Dedifferentiated amniotic fluid mesenchymal stem cell (primary cell): ENCODE results near the gene MDFIC.
A peak's percentile ranks its signal among the peaks of the same experiment; 100 is the strongest.

Experiments
- DNase-seq: peaks from one replicate; pipeline ENCODE4 v3.0.0-alpha.2; 2016; ENCODE audit errors: extremely low spot score

The MDFIC gene

DNA sequence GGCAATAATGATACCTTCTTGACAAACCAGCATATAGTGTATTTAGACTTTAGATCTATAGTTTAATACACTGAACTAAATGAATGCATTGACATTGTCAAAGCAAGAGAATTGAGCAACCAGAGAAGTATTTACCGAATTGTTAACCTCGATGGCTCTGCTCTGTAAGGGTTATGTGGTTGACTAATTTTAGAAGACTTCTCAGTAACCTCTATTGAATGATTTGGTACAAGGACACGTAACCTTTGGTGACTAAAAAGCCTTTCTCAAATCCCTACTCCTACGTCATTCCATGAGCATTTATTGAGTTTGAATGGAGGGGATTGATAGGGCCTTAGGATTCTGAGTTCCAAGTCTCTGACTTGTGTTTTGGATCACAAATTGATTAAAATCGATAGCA is 67.6 kb downstream of the MDFIC start:
- no peak for DNase-seq

DNA sequence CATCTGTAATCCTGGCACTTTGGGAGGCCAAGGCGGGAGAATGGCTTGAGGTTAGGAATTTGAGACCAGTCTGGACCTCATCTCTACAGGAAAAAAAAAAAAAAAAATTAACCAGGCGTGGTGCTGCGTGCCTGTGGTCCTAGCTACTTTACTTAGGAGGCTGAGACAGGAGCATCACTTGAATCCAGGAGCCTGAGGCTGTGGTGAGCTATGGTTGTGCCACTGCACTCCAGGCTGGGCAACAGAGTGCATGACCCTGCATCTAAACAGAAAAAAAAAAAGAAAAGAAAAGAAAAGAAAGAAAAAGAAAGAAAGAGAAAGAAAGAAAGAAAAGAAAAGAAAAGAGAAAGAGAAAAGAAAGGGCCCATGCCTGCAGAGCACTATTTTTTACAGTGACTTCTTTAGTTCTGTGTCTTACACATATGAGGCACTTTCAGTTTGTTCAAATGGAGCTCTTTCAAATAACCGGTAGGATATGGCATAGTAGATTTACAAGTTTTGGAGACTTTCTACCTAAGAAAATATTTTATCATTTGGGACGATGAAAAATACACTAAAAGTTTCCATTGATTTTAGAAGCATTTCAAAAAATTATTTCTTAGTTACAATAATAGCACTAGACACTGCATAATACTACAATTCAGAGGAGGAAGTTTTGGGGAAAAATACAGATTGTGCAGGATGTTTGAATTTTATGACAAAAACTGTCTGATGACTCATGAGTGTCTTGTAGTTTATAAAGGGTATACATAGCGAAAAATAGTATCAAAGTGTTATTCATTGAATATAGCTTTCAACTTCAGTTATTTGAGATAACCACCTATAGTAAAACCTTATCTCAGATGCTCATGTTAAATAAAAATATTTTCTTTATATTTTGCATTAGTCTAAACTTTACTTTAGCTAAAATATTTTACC is 75.9 kb downstream of the MDFIC start:
- no peak for DNase-seq

DNA sequence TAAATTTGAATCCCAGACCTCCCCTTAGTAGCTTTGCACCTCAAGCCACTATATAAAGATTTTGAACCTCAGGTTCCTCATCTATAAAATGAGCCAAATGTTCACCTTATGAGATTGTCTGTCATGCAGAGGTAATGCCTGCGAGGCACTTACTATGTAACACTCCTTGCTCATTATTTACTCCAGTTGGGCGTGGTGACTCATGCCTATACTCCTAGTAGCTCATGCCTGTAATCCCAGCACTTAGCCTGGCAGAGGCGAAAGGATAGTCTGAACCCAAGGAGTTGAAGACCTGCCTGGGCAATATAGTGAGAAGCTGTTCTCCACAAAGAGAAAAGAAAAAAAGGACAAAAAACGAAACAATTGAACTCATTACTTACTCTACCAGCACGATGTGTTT is 82.2 kb downstream of the MDFIC start:
- no peak for DNase-seq

DNA sequence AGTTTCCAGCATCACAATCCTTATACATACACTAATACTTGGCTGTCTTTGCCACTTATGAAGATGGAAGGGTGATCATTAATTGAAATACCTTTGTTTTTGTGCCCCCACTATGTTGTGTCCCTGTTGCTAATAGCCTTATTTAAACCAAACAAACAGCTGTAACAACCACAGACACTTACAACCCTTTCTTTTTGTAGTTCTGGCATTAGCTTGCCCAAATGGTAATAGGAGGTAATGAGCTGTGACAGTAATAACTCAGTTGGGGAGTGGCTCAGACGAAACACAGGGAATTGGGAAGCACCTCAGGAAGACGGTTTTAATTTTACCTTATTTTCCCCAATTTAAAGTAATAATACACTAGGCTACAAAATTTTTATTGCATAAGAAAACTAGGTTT is 83.4 kb downstream of the MDFIC start:
- no peak for DNase-seq

DNA sequence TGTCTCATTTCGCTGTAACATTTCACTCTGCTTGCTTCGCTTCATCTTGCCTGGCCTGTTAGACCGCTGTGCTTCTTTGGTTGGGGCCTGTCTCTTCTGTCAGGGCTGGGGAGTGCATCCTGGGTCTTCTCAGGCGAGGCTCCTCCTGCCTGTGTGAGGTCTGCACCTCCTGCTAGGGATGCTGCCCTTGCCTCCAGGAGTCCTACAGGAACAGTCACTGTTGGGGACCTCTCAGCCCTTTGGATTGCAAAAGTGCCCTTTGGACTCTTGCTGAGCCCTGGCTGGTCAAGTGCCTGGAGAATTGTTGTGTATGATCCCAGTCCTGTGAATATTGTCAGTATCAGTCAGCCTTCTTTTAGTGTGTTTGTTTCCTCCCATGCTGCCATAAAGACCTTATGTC is 84.1 kb downstream of the MDFIC start:
- DNase-seq = no peak

DNA sequence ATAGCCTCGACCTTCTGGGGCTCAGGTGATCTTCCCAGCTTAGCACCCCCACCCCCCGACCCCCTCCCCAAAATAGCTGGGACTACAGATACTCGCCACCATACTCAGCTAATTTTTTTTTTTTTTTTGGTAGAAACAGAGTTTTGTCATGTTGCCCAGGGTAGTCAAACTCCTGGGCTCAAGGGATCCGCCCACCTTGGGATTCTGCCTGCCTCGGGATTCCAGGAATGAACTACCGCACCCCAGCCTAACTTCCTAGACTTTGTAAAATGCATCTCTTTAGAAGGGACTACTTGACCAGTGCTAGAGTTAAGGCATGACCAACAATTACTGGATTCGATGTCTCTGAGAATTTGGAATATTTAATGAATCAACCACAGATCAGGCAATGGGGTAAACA is 85.9 kb downstream of the MDFIC start:
- DNase-seq = no peak

DNA sequence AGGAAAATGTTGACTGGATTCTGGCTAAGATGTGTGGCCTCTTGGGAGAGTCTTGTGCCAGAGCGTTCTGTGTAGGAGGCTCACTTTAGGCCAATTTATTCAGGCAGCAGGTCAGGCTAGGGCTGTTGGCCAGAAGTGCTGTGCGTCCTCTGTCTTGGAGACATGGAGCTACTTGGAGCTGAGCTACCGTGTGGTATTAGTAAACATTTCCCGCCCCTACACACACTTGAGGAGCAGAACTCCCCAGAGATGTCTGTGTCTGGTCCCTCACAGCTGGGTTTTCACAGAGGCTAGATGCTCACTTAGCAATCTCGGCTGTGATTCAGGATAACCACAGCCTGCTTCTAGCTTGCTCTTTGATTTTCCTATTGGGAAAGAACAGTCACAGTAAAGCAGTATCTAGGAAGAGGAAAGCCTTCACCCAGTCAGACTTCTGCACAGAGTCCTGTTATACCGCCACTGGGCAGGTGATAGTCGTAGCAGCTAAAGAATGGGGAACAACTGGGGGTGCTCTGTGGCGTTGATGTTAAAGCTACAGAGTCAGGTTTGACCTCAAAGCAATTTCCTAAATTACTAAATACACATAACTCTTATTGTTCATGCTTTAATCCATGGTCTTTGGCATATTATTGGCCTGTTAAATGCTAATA is 86.7 kb downstream of the MDFIC start:
- DNase-seq = no peak

DNA sequence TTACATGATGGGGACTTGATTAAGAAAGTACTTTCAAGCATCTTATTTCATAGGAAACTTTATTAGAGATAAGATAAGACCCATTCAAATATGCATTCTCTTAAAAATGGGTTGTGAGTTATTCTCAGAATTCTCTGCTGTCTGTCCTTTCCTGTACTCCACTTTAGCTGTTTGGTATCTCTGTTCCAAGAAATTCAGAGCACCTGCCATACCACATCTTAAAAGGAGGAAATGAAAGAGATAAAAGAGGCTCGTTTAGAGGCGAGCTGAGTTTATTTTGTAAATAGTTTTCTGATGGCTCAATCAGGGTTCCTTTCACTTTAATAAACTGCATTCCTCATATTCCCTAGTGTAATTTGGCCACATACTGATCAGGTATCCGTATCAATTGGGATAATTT is 87.2 kb downstream of the MDFIC start:
- DNase-seq = no peak

DNA sequence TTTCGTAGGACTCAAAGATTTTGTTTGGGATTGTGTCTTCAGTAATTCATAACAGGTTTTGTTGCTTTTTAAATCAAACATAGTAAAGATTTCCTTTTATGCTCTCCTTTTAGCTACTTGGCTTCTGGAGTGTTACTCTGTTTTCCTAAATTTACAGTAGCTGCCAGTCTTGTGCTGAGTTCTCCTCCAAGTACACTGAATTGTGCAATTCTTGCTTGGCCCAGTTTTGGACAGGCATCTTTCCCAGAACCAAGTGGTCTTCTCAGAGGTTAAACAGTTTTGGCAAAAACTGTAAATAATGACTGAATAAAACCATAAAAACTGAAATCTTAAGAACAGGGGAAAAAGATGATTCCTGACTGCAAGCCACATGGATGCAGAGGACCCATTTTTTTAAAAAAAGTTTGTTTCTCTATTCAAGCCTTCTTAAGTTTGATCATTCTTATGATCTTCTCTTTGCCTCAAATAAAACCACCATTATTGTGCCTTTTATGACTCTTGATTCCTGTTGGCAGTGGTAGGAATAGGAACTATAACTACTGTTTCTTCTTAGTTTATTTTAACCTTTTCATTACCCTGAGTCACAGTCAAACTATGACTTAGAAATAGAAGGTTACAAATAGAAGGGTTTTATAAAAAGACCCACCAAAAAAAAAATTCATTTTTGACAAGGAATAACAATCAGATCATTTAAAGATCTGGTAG is 88.0 kb downstream of the MDFIC start:
- peak; percentile 49 for DNase-seq

DNA sequence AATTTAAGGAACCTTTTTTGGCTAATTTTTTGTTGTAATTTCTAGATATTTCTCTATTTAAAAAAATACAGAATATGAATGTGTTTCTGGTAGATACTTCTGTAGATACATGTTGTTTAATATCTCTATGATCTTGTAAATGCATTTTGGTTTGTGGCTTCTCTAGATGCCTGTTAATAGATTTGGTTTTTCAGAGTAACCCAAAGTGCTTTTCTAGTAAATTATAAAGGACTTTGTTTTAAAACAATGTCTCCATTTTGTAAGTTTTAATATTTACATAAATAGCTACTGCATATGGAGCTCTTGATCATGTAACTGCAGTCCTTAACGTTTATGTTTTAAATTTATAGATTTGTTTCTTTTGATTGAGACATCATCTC is 88.5 kb downstream of the MDFIC start:
- no peak for DNase-seq

DNA sequence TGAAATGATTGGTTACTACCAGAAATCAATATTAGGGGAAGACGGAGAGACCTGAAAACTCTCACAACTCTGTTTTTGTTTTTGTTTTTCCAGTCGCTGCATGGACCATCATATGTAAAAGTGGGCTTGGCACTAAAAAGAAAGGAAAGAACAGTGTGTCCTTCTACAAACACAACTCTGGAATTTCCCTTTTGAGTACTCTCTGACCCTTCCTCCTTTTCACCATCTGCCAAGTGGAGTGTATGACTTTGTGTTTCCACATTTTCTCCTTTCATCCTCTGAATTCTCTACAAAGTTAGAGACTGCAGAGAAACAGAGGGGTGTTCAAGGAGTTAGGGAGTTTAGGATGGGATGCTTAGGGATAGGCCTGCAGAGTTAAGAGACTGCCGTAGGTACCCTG is 92.0 kb downstream of the MDFIC start:
- no peak for DNase-seq

DNA sequence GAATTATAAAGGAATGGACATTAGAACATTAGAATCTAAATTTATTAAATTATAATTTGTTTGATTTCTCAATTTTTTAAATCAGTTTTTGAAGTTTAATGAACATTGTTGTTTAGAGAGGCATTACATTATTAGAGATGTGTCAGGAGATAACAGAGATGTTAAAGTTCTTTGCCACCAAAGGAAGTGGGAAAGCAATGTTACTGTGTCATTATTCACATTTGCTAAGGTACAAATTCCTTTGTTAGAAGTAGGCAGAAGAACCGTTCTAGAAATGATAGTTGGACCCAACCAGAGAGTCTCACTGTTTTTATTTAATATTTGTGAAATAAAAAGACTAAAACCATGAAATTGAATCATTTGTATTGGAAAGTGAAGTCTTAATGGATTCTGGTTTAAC is 92.9 kb downstream of the MDFIC start:
- no peak for DNase-seq

DNA sequence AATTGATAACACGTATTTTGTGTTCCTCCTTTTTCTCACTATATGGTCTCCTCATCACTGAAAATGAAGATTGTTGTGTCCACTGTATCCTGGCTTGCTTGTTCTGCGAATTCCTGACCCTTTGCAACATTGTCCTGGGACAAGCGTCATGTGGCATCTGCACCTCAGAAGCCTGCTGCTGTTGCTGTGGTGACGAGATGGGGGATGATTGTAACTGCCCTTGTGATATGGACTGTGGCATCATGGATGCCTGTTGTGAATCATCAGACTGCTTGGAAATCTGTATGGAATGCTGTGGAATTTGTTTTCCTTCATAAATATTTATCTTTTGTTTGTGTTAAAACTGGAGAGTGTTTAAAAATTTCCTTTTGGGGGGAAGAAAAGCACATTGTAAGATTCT is 93.7 kb downstream of the MDFIC start:
- DNase-seq = no peak

DNA sequence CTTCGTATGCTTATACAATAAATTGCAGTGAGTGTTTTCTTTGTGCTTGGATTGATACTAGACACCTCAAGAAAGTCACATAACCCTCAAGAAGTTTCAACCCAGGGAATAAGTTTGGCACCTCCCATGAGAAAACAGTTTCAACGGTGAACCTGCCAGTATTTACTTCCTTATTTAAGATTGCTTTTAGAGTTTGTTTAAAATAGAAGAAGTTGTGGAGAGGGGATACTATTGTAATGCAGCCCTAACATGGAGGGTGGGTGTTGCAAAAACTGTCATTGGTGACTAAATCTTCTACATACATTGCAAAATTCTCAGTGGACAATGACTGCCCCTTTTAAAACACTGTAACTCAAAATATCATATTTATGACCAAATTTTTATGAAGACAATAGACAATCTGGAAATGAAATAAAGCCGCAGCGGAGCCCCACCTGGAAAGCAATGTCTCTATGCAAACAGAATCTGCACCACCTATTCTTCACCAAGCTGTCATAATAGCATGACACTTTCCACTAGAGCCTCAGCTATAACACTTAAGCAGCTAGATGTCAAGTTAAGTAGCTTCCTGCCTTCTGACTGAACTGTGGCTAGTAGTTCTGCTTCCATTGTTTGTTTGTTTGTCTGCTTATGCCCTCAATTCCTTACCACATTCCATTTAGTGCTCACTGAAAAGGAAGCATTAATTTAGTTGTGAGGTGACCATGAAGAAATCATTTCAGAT is 98.2 kb downstream of the MDFIC start:
- no peak for DNase-seq

DNA sequence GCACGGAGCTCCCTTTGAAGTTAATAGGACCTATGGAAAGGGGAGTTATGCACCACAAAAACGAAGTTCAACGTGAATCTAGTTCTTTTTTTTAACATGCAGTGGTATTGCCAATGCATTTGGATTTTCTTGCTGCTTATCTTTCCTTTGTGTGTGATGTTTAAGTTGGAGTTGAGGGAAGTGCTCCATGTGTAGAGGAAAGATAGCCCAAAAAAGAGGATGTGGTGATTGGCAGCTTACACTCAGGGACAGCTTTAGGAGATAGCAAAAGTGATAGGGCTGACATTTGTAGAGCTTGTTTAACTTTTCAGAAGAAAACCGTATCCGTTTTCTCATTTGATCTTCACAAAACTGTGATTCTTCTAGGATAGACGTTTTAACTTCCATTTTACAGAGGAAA is 101.3 kb downstream of the MDFIC start:
- DNase-seq = no peak

DNA sequence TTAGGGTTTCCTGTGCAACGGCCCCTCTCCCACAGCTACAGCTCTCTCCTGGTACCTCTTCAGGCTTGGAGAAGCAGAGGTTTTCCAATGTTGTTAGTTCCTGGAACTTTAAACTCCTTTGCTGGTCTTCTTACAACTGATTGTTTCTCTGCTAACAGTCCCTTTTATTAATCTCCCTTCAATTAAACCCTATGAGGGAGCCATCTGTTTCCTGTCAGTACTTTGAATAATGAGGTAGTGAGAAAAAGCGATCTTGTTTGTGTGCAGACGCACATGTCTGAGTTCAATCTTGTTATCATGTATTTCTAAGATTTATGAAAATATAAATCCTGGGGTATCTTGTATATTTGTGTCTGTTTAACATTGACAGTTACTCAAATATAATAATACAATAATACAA is 102.4 kb downstream of the MDFIC start:
- no peak for DNase-seq

DNA sequence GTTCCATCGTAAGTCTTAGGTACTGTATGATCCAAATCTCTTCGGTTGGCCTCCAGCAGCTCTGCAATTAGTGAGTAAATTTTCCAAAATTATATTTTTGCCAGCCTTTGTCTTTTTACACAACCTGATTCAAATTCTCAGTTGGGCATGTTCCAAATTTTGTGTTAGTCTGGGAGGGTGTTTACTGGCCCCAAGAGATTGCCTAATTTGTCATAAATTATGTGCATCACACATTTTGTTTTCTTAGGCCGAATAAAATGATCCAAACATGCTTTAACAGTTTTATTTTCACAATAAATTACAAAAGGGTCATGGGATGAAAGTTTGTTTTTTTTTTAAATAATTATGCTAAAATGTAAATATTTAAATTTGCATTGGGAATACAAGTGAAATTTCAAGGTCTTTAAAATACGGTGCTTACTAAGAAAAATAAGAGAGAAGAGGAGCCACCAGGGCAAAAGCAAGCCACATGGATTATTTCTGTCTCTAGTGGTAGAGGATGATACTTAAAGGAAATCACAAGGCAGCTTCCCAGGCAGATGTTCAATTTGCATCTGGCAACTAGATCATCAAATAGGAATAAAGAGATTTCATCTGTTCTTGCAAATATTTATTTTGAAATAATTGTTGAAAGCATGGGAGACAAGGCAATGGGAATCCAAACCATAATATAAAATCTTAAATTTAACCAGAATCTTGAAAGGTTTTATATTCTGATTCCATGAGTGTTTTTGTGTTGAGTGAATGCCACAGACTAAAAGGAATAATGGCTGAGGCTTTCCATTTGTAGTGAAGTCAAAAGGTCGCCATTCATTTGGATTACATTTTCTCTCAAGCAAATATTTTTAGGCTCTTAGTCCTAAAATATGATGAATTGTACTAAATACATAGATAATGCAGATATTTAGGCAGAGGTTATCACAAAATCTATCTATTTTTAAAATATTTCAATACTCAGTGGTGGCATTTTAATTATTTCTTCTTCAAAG is 111.1 kb downstream of the MDFIC start:
- no peak for DNase-seq

DNA sequence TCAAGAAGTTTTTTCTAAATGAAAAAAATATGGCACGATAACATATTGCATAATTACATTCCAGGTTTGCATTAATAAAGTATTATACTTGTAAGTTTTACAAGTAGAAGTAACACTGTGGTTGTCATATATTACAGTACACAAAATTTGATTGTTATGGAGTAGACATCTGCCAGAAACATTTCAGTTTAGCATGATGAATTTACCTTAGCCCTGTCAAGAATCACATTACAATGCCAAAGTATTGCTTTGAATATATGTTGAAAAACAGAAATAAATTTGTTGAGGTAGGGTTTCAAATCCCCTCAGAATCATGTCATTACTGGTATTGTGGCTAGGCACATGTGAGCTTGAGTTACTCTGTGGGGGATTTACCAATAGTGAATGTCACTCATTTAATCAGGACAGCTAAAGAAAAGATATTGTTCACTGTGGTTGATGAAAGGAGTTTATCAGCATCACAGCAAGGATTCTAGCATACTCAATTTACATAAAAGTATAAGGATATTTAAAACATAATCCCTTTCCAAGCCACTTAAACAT is 112.1 kb downstream of the MDFIC start:
- no peak for DNase-seq

DNA sequence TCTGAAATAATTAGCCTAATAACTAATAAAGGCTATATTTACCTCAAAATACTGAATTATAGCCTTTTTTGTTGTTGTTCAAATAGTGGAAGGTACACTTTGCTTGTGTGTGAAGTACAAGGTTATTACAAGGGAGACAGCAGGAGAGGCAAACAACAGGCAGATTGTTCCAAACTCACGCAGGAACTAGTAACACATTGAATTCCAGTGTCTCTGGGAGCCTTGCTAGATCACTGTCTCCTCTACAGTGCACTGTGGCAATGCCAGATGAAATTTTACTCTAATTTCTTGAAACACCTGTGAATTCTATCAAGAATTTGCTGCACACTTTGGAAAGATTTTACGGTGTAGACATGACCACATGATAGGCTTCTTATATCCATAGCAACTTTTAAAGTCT is 112.6 kb downstream of the MDFIC start:
- DNase-seq = no peak

DNA sequence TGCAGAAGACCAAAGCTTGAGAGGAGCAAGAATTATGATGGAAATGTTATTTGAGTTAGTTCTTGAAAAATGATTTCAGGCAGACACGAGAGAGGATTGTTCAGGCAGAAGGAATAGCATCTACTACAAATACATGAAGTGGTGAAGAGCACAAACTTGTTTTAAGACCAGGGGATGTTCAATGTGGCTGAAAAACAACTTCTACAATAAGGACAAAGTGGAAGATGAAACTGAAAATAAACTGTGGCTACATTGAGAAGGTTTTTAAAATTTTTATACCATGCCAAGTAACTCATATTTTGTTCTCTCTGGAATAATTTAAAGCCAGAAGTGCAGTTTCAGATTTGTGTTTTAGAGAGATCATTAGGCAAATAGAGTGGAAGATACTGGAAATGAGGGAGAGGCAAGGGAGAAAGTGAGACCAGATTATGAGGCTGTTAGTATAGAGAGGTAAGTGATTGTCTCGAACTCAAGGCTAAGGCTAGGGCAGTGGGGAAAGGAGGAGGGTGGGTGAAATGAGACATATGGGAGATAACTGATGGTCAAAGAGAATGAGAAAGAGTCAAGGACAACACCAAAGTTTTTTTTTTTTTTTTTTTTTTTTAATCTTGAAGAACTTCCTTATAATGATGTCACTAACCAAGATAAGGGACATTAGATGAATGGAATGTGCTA is 115.4 kb downstream of the MDFIC start:
- DNase-seq = no peak
